CD1c-positive myeloid dendritic cell (primary cell): ENCODE data around the gene SLC24A3.

Experiments used
- DNase-seq: peaks from one replicate; pipeline ENCODE4 v3.0.0-alpha.2; 2016; ENCODE audit errors: extremely low spot score

Gene SLC24A3

DNA sequence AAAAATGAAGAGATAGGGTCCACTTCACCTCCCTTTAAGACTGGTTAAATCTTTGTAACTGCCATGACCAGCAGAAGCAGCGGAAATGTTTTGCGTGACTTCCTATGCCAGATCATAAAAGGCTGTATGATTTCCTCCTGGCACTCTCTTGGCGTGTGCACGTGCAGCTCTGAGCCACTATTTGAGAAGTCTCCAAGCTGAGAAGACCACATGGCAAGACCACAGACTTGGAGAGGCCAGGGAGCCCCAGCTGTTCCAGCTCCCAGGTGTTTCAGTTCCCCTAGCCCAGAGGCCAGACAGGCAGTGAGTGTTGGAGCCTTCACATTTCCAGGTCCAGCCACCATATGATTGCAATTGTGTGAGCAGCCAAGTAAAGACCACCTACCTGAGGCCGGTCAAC is 286.3 kb downstream of the SLC24A3 start:
- DNase-seq, result no peak

GRCh38 chr20:19501476-19502115 is 289.2 kb downstream of the SLC24A3 start:
- DNase-seq, result no peak

GRCh38 chr20:19502169-19502568 is 289.7 kb downstream of the SLC24A3 start:
- no peak for DNase-seq

GRCh38 chr20:19504251-19504650 is 291.8 kb downstream of the SLC24A3 start:
- no peak for DNase-seq

DNA sequence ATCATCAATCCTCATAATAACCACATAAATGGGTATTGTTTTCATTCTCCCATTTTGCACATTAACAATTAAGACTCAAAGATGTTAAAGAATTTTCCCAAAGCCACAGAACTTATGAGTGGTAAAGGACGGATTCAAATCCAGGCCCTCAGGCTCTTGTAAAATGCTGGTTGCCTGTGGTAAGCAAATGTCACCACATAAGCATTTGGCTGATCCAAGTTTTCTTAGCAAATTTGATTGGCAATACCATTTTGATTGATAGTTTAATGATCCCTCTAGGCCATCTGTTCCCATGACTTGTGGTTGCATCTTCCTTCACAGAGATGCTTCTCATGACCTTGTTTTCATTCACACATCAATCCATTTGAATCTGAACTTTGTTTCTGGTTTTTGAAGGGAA is 293.6 kb downstream of the SLC24A3 start:
- DNase-seq, result no peak

- no peak for DNase-seq
These were observed 296.0 kb downstream of the SLC24A3 start for GRCh38 chr20:19508449-19508848.

DNA sequence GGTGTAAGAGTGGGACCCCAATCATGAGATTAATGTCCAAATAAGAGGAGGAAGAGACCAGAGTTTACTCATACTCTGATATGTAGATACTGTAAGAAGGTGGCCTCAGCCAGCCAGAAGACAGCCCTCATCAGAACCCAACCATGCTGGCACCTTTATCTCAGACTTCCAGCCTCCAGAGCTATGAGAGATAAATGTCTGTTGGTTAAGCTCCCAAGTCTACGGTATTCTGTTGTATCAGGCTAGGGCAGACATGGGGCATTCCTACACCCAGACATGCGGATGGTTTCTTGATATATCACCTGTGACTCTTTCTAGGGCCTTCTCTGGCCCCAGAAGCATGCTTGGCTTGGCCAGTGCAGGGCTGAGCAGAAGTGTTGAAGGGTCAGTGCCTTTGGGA is 298.2 kb downstream of the SLC24A3 start:
- no peak for DNase-seq

GRCh38 chr20:19511931-19512330 is 299.5 kb downstream of the SLC24A3 start:
- DNase-seq, result no peak

DNA sequence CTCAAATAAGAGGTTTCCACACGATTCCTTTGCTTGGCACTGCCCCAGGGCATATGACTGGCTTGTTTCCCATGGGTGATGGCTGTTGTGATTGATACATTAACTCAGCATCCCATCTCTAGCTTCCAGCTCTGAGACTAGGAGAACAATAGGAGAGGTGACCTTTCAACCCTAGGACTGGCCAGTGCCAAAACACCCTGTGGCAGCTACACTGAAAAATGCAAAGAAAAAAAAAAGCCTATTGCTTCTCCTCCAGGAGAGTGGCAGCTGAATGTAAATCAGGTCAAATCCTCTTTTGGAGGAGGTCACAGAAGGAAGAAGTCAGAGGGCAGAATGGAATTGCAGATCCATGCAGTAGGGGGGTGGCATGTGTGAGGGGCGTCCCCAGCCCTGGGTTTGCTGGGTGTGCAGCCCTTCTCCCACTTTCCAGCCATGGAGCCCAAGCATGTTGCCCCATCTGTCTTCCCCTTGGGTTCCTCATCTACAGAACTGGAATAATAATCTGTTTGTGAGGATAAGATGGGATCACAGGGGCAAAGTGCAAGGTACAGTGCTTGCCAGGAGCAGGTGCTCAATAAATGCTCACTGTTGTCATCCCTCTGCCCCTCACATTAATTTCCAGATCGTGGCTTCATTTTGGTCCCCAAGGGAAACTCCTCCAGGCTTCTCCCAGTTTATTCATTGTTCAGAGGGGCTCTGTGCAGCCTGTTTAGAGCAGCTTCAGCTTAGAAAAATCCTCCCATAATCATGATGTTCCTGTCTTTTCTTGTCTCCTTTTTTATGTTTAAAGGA is 300.6 kb downstream of the SLC24A3 start:
- DNase-seq, result no peak

GRCh38 chr20:19515074-19515473 is 302.6 kb downstream of the SLC24A3 start:
- no peak for DNase-seq

DNA sequence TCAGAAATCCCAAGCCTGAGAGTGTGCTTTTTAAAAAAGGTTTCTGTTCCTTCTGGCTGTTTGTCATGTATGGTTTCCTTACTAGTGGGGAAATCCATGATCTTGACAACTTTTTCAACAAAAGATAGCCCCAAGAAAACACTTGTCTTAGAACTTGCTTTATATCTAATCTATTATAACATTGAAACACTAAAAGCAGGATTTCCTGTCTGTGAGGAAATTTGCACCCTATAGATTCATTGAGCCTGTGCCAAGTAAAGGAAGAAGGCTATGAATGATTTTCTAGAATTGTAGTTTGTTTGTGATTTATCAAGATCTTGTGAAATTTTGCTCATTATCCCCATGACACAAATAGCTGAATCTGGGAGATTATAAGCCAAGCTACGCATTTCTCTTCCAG is 307.0 kb downstream of the SLC24A3 start:
- no peak for DNase-seq

DNA sequence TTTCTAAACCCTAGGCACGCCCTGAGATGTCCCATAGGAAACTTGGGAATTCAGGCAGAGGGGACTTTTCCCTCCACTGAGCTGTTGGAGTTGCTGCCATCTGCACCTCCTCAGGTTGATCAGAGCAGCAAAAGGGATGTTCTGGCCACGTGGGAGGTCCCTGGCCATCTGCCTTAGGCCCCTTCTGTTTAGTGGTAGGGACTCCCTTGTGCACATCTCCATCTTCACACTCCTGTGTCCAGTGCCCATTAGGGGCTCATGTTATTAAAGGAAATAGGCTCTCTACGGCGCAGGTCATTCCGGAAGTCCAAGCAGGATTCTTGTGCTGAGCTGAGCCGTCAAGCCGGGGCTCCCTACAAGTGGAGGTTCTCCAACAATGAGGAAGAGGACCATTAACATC is 307.8 kb downstream of the SLC24A3 start:
- no peak for DNase-seq

GRCh38 chr20:19522071-19522801 is 309.8 kb downstream of the SLC24A3 start:
- peak; percentile 1 for DNase-seq

DNA sequence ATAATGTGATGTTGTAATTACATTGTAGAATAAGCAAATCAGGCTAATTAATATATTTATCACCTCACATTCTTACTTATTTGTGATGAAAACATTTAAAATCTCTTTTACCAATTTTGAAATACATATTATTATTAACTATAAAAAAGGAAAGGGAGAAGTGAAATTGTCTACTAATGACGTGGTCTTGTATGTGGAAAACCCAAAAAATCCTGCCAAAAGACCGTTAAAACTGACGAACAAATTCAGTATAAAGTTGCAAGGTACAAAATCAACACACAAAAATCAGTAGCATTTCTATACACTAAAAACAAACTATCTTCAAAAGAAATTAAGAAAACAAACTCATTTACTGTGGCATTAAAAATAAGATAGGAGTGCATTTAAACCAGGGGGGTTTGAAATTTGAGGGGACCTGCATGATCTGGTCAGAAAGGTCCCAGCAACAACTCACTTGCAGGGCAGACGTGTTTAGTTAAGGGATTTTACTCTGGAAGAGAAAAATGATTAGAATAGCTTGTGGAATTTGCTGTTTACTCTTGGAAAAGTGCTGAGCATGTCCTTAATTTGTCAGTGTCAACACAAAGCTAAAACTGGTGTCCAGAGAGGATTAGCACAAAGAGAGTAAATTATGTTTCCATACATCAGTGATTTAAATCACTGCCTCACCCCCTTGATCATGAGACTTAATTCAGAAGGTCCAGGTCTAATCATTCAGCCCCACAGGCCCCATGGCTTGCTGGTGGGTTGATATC is 310.6 kb downstream of the SLC24A3 start:
- DNase-seq, result no peak

DNA sequence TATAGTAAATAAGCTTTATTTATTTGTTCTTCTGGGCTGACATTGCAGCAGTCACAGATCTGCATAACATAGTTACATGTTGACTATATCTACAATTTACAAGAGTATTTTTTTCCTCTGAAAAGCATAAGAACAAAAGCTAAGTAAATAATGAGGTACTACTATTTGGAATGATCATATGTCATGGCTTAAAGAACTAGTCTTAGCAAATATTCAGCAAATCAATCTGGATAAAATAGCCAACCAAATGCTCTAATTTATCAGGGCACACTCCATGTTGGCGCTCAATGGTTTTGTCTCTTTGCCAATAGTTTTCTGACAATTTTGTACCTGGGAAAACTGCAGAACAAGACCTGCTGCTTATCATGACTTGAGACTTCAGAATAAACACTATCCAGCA is 312.2 kb downstream of the SLC24A3 start:
- no peak for DNase-seq

GRCh38 chr20:19527509-19527908 is 315.1 kb downstream of the SLC24A3 start:
- DNase-seq, result no peak

GRCh38 chr20:19528286-19529030 is 316.0 kb downstream of the SLC24A3 start:
- DNase-seq, result no peak

DNA sequence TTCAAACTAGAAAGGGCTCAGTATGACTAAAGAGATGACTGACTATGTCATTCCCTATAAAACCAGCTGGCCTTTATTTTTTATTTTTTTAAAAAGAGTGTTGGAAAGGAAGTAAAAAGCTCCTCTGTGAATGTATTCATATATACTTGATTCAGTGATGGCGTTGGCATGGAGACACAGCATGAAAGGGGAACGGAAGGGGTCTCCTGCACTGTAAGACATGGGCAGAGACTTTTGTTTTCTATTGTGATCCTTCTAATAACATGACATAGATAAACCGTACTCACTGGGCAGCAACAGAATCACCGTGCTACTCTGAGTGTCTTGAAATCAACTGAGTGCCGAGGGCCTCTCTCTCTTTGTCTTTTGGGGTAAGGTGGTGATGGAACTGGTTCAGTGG is 317.6 kb downstream of the SLC24A3 start:
- no peak for DNase-seq

DNA sequence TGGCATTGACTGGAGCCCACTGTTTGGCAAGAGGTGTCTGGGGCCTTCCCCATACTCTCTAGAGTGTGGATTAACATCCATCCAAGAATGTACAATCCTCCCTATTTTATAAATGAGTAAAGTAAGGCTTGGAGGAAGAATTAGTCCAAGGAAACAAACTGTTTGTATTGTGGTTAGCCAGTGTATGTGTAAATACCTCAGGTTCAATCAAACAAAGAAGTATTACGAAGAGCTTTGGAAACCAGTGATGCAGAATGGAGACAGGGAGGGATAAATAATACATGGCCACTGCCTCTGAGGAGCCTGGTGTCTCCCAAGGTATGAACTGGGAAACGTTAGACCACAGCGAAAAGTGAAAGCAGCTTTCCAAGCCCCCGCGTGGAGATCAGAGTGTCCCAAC is 319.0 kb downstream of the SLC24A3 start:
- DNase-seq, result no peak

DNA sequence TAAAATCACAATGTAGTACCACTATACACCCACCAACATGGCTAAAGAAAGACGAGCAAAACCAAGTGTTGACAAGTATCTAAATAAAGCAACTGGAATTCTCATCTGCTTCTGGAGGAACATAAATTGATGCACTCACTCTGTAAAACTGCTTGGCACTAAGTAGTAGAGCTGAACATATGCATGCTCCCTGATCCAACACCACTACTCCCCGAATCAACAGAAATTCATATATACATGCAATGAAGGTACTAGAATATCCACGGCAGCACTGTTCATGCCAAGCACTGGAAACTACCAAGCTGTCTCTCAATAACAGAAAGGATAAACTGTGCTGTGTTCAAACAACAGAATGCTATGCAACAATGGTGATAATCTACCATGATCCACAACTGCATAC is 326.1 kb downstream of the SLC24A3 start:
- no peak for DNase-seq

GRCh38 chr20:19539191-19539590 is 326.7 kb downstream of the SLC24A3 start:
- no peak for DNase-seq
